ENCODE measurements around the gene LCN12.

DNA sequence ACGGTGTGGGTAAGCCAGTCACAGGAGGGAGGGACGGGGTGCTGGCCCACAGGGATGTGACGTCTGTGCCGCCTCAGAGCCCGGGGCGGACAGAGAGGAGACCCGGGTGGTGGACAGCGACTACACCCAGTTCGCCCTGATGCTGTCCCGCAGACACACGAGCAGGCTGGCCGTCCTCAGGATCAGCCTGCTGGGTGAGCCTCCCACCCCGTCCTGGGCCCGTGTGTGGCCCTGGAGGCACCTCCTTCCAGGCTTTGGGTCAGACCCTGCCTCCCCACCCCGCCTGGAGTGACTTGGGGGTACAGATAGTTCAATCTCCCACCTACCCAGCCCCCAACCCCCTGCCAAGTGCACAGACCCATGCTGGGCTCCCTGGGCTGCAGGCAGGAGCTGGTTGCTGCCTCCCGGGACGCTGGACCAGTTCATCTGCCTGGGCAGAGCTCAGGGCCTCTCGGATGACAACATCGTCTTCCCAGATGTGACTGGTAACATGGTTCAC lies 1.7 kb downstream of the LCN12 start:
- TF ChIP-seq EZH2phosphoT487 (IDR thresholded peaks at IDR 0.05) = no peak
- TF ChIP-seq, protein P1, sequence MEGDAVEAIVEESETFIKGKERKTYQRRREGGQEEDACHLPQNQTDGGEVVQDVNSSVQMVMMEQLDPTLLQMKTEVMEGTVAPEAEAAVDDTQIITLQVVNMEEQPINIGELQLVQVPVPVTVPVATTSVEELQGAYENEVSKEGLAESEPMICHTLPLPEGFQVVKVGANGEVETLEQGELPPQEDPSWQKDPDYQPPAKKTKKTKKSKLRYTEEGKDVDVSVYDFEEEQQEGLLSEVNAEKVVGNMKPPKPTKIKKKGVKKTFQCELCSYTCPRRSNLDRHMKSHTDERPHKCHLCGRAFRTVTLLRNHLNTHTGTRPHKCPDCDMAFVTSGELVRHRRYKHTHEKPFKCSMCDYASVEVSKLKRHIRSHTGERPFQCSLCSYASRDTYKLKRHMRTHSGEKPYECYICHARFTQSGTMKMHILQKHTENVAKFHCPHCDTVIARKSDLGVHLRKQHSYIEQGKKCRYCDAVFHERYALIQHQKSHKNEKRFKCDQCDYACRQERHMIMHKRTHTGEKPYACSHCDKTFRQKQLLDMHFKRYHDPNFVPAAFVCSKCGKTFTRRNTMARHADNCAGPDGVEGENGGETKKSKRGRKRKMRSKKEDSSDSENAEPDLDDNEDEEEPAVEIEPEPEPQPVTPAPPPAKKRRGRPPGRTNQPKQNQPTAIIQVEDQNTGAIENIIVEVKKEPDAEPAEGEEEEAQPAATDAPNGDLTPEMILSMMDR (IDR thresholded peaks at IDR 0.05) = no peak

All from neural progenitor cell (in vitro differentiated cells).